Breast epithelium (tissue), 3 donors: ENCODE measurements around the gene ZMYND15.

ENCODE experiments used
- CTCF ChIP-seq, 3 donors: fragments of 450-650 bp; IDR thresholded peaks; one replicate each; pipeline ENCODE4 v1.5.1; 2016 to 2017; ENCODE audit warnings: antibody characterized with exemption in 3 of 3, mild to moderate bottlenecking in 3 of 3, moderate library complexity in 3 of 3
- POLR2A ChIP-seq: fragments of 450-650 bp; IDR thresholded peaks from one replicate; pipeline ENCODE4 v1.6.1; 2016; ENCODE audit warnings: antibody characterized with exemption, mild to moderate bottlenecking, moderate library complexity

DNA sequence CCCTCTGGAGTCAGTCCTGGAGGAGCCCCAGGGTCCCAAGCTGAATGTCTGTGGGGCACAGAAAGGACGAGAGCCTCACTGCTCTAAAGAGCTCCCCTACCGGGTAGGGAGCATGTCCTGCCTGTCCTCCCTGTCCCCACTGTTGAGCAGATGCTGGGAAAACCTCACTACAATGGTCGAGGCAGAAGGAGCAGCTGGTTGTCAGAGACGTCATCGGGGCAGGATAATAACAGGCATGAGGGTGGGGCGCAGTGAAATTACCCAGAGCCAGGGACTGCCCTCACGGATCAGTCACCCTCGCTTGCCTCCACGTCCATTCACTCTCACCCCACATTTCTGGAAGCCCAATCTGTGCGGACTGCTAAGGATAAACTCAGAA is 32.6 kb downstream of the ZMYND15 start:
- TF ChIP-seq POLR2A (no peak), CTCF (IDR thresholded peaks at IDR 0.05) (no peak)
